SK-N-SH (cell line): ENCODE measurements around the gene OR5AR1. TPM values are rescaled to one million over a fixed set of nuclear protein-coding genes. Genes with fewer than 3 reads are reported as not detected.

ENCODE experiments used
- CTCF ChIA-PET: fragments of 300-600, 350-600 bp; formaldehyde crosslinking; extraction: SDS; loops from one replicate; lab custom pipeline; 2021; lab: Yijun Ruan, JAX
- POLR2A ChIA-PET: fragments of 350-600 bp; sonication (Branson Sonifier 250); formaldehyde crosslinking; extraction: SDS; loops from one replicate; lab custom pipeline; 2020; ENCODE audit warnings: antibody characterized with exemption, inconsistent platforms; lab: Yijun Ruan, JAX
- DNase-seq: peaks from one replicate; pipeline ENCODE4 v3.0.0; 2012
- H2AFZ ChIP-seq: fragments of 200-600 bp; sonication (generic); 2 replicates; pipeline ENCODE4 v1.8.1; 2016; ENCODE audit warnings: antibody characterized with exemption, mild to moderate bottlenecking, low read depth
- H3F3A ChIP-seq: fragments of 200-600 bp; sonication (generic); replicated peaks from 2 replicates; pipeline ENCODE3; 2016; ENCODE audit warnings: antibody characterized with exemption, mild to moderate bottlenecking; ENCODE audit not compliant: insufficient read depth
- H3K27ac ChIP-seq, 2 experiments: fragments of 200-500 bp in 1 of 2; fragments of 200-600 bp in 1 of 2; sonication (Bioruptor generic) in 1 of 2; sonication (generic), shearing (Covaris generic) in 1 of 2; 2 replicates each; pipeline versions ENCODE4 v1.5.1 to v1.6.1; 2014 to 2016; ENCODE audit warnings: low read depth in 2 of 2, inconsistent platforms in 1 of 2, low read length in 1 of 2, mild to moderate bottlenecking in 1 of 2, mixed read lengths in 1 of 2
- H3K27me3 ChIP-seq: fragments of 200-600 bp; sonication (generic), shearing (Covaris generic); 2 replicates; pipeline ENCODE4 v1.6.1; 2016; ENCODE audit warnings: mixed run types; ENCODE audit not compliant: insufficient read depth
- H3K36me3 ChIP-seq, 2 experiments: fragments of 200-500 bp in 1 of 2; fragments of 200-600 bp in 1 of 2; sonication (Bioruptor generic) in 1 of 2; sonication (generic) in 1 of 2; replicated peaks in 1 of 2; 2 replicates each; pipeline versions ENCODE3 to v1.5.1; 2014 to 2016; ENCODE audit warnings: low read length in 1 of 2, mild to moderate bottlenecking in 1 of 2; ENCODE audit not compliant: insufficient read depth in 2 of 2, control insufficient read depth in 1 of 2
- H3K4me1 ChIP-seq, 2 experiments: fragments of 200-500 bp in 1 of 2; fragments of 200-600 bp in 1 of 2; sonication (Bioruptor generic) in 1 of 2; sonication (generic), shearing (Covaris generic) in 1 of 2; 2 replicates each; pipeline versions ENCODE4 v1.5.1 to v1.6.1; 2014 to 2016; ENCODE audit warnings: low read depth in 1 of 2, low read length in 1 of 2, mixed run types in 1 of 2; ENCODE audit not compliant: insufficient read depth in 2 of 2, control insufficient read depth in 1 of 2
- H3K4me2 ChIP-seq: fragments of 200-600 bp; sonication (generic), shearing (Covaris generic); 2 replicates; pipeline ENCODE4 v1.6.1; 2017; ENCODE audit warnings: mixed run types
- H3K4me3 ChIP-seq, 2 experiments: fragments of 200-500 bp in 1 of 2; fragments of 200-600 bp in 1 of 2; sonication (Bioruptor generic) in 1 of 2; sonication (generic), shearing (Covaris generic) in 1 of 2; 2 replicates each; pipeline versions ENCODE4 v1.5.1 to v1.8.1; 2014 to 2016; ENCODE audit warnings: low read depth in 2 of 2, inconsistent platforms in 1 of 2, low read length in 1 of 2, mild to moderate bottlenecking in 1 of 2, mixed read lengths in 1 of 2, moderate library complexity in 1 of 2
- H3K79me2 ChIP-seq: fragments of 200-600 bp; sonication (generic); 2 replicates; pipeline ENCODE4 v1.8.1; 2017; ENCODE audit warnings: mild to moderate bottlenecking; ENCODE audit not compliant: insufficient read depth
- H3K9ac ChIP-seq: fragments of 200-600 bp; sonication (generic); 2 replicates; pipeline ENCODE4 v1.6.1; 2017; ENCODE audit warnings: mixed run types
- H3K9me2 ChIP-seq: fragments of 200-600 bp; sonication (generic); 2 replicates; pipeline ENCODE4 v1.6.1; 2017; ENCODE audit warnings: mixed run types
- H3K9me3 ChIP-seq: fragments of 200-600 bp; sonication (generic); 2 replicates; pipeline ENCODE4 v1.6.1; 2017; ENCODE audit warnings: mixed run types, mild to moderate bottlenecking, moderate library complexity
- H4K20me1 ChIP-seq: fragments of 200-600 bp; sonication (generic); 2 replicates; pipeline ENCODE4 v1.6.1; 2017; ENCODE audit warnings: mild to moderate bottlenecking, mixed run types; ENCODE audit not compliant: insufficient read depth
- ELF1 ChIP-seq: IDR thresholded peaks from 2 replicates; pipeline ENCODE4 v1.4.0; 2012
- FOSL2 ChIP-seq: IDR thresholded peaks from 2 replicates; pipeline ENCODE4 v1.4.0; 2012; ENCODE audit warnings: low read depth, mild to moderate bottlenecking, moderate library complexity, borderline replicate concordance
- FOXJ3 ChIP-seq: sonication (generic); formaldehyde crosslinking; IDR thresholded peaks from 2 replicates; pipeline ENCODE4 v1.5.1; 2020; ENCODE audit warnings: mild to moderate bottlenecking, missing genetic modification reagents
- GABPA ChIP-seq: IDR thresholded peaks from 2 replicates; pipeline ENCODE4 v1.4.0; 2012; ENCODE audit warnings: low read depth, mild to moderate bottlenecking
- GATA2 ChIP-seq: sonication (generic); formaldehyde crosslinking; IDR thresholded peaks from 2 replicates; pipeline ENCODE4 v1.5.0; 2020; ENCODE audit warnings: mild to moderate bottlenecking, missing genetic modification reagents
- JUND ChIP-seq: IDR thresholded peaks from 2 replicates; pipeline ENCODE4 v1.4.0; 2012
- MEF2A ChIP-seq: IDR thresholded peaks from 2 replicates; pipeline ENCODE4 v1.4.0; 2012; ENCODE audit warnings: low read depth, borderline replicate concordance
- MXI1 ChIP-seq: IDR thresholded peaks from 2 replicates; pipeline ENCODE4 v1.6.1; 2012; ENCODE audit warnings: mild to moderate bottlenecking, low read depth, low read length, improper control_type of control experiment
- NRF1 ChIP-seq: IDR thresholded peaks from 2 replicates; pipeline ENCODE4 v1.6.1; 2012; ENCODE audit warnings: low read depth, mild to moderate bottlenecking, low read length
- POLR2AphosphoS5 ChIP-seq: IDR thresholded peaks from 2 replicates; pipeline ENCODE4 v1.6.1; 2012; ENCODE audit warnings: low read depth, low read length
- RAD21 ChIP-seq: IDR thresholded peaks from 2 replicates; pipeline ENCODE4 v1.6.1; 2012; ENCODE audit warnings: mild to moderate bottlenecking, low read length
- RCOR1 ChIP-seq: fragments of 150-350 bp; IDR thresholded peaks from 2 replicates; pipeline ENCODE4 v1.6.1; 2017; ENCODE audit warnings: antibody characterized with exemption, low read length
- RFX5 ChIP-seq: IDR thresholded peaks from 2 replicates; pipeline ENCODE4 v1.6.1; 2012; ENCODE audit warnings: mild to moderate bottlenecking, improper control_type of control experiment, low read length
- RXRA ChIP-seq: IDR thresholded peaks from 2 replicates; pipeline ENCODE4 v1.4.0; 2012; ENCODE audit warnings: low read depth, mild to moderate bottlenecking, borderline replicate concordance
- SIN3A ChIP-seq: IDR thresholded peaks from 2 replicates; pipeline ENCODE4 v1.6.1; 2012; ENCODE audit warnings: low read depth, mild to moderate bottlenecking, low read length, moderate library complexity, borderline replicate concordance
- TCF12 ChIP-seq: IDR thresholded peaks from 2 replicates; pipeline ENCODE4 v1.4.0; 2012
- ZBTB33 ChIP-seq: IDR thresholded peaks from 2 replicates; pipeline ENCODE4 v1.4.0; 2012; ENCODE audit warnings: low read depth, borderline replicate concordance
- WGBS: methylation state at CpG from one replicate; pipeline ENCODE4 v1.1.6; 2017; ENCODE audit warnings: low lambda C conversion rate; 5-methylcytosine and 5-hydroxymethylcytosine counted together
- polyA plus RNA-seq, 3 experiments: library from polyadenylated mRNA; depleted of rRNA; stranded (reverse); fragments of >200 nt; gene quantifications; 2 replicates each; pipeline ENCODE4 v1.2.3, GENCODE V29; 2012
- TF ChIP-seq, protein P1 (sequence below): fragments of 150-350 bp; IDR thresholded peaks from 2 replicates; pipeline ENCODE4 v1.6.1; 2017; ENCODE audit warnings: antibody characterized with exemption, low read length, low read depth, borderline replicate concordance
- TF ChIP-seq, protein P2 (sequence below): IDR thresholded peaks from 2 replicates; pipeline ENCODE4; 2012

Gene OR5AR1
- polyA plus RNA-seq, 1 of the 3 experiments (the other 2 are of a cell fraction) = not detected

DNA sequence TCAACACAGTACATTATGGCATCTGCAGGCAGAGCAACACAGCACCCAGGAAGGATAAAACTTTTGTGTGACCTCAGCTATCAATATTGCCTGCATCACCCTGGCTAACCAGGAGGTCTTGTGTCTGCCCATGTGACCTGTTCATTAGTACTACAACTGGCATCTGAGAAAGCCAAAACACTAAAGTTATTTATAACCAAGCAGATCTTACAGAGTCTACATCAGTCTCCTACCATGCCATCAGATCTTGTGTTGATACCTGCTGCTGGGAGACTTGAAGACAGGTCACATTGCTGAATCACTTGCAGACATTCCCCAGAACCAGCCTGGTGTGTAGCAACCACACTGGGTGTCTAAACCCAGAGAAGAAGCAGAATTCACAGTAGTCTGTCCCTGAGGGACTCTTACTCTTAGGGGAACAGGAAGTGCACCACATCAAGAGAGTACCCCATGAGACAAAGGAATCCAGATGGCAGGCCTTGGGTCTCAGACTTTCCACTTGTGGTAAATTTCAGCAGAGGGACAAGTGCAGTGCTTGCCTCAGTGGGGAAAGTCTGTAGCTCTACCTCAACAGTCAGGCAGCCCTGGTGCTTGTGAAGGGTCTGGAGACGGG, 42.4 kb downstream of the OR5AR1 start:
- WGBS = 0% methylated on average over 1 of the region's 1 CpG
- H3K9me3 ChIP-seq = no peaks in the 10 kb centered on the region
- H3K4me3 ChIP-seq = no peak overlapping the region
- H3K9ac ChIP-seq = no peak overlapping the region
- POLR2A ChIA-PET = no interaction called here
- no peak overlapping the region for H3K27ac ChIP-seq
- H3K9me2 ChIP-seq = no peaks in the 10 kb centered on the region
- no peaks in the 10 kb centered on the region for H4K20me1 ChIP-seq
- H3K4me2 ChIP-seq = no peak overlapping the region
- H3K36me3 ChIP-seq = no peaks in the 10 kb centered on the region
- H2AFZ ChIP-seq = no peak overlapping the region
- no peak for DNase-seq
- no peak for TF ChIP-seq FOSL2
- TF ChIP-seq RXRA = no peak
- no peak for TF ChIP-seq POLR2AphosphoS5
- TF ChIP-seq MEF2A = no peak
- TF ChIP-seq, all 33 proteins: peak for 0
- Histone ChIP-seq H3F3A (no peaks in the 10 kb centered on the region), H3K4me1 (no peaks in the 10 kb centered on the region), H3K79me2 (no peaks in the 10 kb centered on the region), H3K27me3 (no peaks in the 10 kb centered on the region)
- CTCF ChIA-PET = no interaction called here

GRCh38 chr11:56706486-56706885, 43.0 kb downstream of the OR5AR1 start:
- Histone ChIP-seq H3K9me2 (no peaks in the 10 kb centered on the region), H3K9me3 (no peaks in the 10 kb centered on the region), H3K36me3 (no peaks in the 10 kb centered on the region), H3K4me3 (no peak overlapping the region), H3K9ac (no peak overlapping the region), H3F3A (no peaks in the 10 kb centered on the region), H2AFZ (no peak overlapping the region), H3K4me1 (no peaks in the 10 kb centered on the region), H4K20me1 (no peaks in the 10 kb centered on the region), H3K79me2 (no peaks in the 10 kb centered on the region), H3K4me2 (no peak overlapping the region), H3K27me3 (no peaks in the 10 kb centered on the region)
- POLR2A ChIA-PET = no interaction called here
- DNase-seq = no peak
- 0% methylated on average over 2 of the region's 2 CpGs for WGBS
- TF ChIP-seq, protein P1, sequence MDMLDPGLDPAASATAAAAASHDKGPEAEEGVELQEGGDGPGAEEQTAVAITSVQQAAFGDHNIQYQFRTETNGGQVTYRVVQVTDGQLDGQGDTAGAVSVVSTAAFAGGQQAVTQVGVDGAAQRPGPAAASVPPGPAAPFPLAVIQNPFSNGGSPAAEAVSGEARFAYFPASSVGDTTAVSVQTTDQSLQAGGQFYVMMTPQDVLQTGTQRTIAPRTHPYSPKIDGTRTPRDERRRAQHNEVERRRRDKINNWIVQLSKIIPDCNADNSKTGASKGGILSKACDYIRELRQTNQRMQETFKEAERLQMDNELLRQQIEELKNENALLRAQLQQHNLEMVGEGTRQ = no peak
- TF ChIP-seq, all 33 proteins: peak for 0
- CTCF ChIA-PET = no interaction called here
- H3K27ac ChIP-seq = no peak overlapping the region

DNA sequence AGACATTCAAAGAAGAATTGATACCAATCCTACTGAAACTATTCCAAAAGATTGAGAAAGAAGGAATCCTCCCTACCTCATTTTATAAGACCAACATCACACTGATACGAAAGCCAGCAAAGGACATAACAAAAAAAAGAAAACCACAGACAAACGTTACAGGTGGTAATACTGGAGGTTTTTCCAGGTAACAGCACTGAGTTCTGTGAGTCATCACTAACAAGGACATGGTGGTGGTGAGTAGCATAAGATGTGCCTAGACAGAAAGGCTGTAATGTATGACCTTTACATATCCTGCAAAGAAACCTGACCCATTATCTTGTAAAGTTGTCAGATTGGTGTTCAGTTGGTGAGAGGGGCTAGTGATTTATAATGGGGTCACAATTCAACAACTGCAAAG, 50.7 kb downstream of the OR5AR1 start:
- Histone ChIP-seq H2AFZ (no peak overlapping the region), H3K27me3 (no peaks in the 10 kb centered on the region), H3K9me2 (no peaks in the 10 kb centered on the region), H3K4me1 (no peaks in the 10 kb centered on the region), H3F3A (no peaks in the 10 kb centered on the region), H3K27ac (no peak overlapping the region), H3K36me3 (no peaks in the 10 kb centered on the region), H3K79me2 (no peaks in the 10 kb centered on the region), H3K9me3 (no peaks in the 10 kb centered on the region), H3K4me3 (no peak overlapping the region), H3K9ac (no peak overlapping the region), H3K4me2 (no peak overlapping the region), H4K20me1 (no peaks in the 10 kb centered on the region)
- no peak for TF ChIP-seq SIN3A
- no peak for TF ChIP-seq ELF1
- TF ChIP-seq, protein P2, sequence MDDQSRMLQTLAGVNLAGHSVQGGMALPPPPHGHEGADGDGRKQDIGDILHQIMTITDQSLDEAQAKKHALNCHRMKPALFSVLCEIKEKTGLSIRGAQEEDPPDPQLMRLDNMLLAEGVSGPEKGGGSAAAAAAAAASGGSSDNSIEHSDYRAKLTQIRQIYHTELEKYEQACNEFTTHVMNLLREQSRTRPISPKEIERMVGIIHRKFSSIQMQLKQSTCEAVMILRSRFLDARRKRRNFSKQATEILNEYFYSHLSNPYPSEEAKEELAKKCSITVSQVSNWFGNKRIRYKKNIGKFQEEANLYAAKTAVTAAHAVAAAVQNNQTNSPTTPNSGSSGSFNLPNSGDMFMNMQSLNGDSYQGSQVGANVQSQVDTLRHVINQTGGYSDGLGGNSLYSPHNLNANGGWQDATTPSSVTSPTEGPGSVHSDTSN = no peak
- TF ChIP-seq RAD21 = no peak
- TF ChIP-seq RXRA = no peak
- no peak for TF ChIP-seq MXI1
- TF ChIP-seq RFX5 = no peak
- no peak for TF ChIP-seq MEF2A
- no peak for TF ChIP-seq ZBTB33
- no peak for TF ChIP-seq RCOR1
- TF ChIP-seq NRF1 = no peak
- no peak for TF ChIP-seq FOSL2
- no peak for TF ChIP-seq GATA2 (CRISPR knock-in tag)
- no peak for TF ChIP-seq FOXJ3
- no peak for TF ChIP-seq POLR2AphosphoS5
- TF ChIP-seq JUND = no peak
- no peak for TF ChIP-seq TCF12
- no peak for TF ChIP-seq GABPA
- no peak for DNase-seq
- ChIA-PET POLR2A (no interaction called here), CTCF (interaction anchor here (0.6 kb wide), 1 partner anchor 26 kb away, joined by 3 read pairs; no protein-coding TSS in a partner anchor)
- 3% methylated on average over 2 of the region's 2 CpGs for WGBS
